A673 (cell line): Measurements from ENCODE around the gene CCN6.
"Not testable (repeated sequence)": the region's sequence is repeated elsewhere in the genome, so short reads cannot be mapped to it uniquely, and the experiment has no call there.

ENCODE experiments used
- EZH2 ChIP-seq: fragments of 200-600 bp; sonication (generic); IDR thresholded peaks from 2 replicates; pipeline ENCODE4 v1.6.1; 2017; ENCODE audit warnings: borderline replicate concordance, low read depth, mild to moderate bottlenecking, mixed read lengths, antibody characterized with exemption, low read length; ENCODE audit not compliant: poor library complexity, severe bottlenecking
- TF ChIP-seq, protein P1 (sequence below): fragments of 300-800, 200-600 bp; sonication (generic); conservative IDR thresholded peaks from 2 replicates; pipeline ENCODE4 v1.5.1; 2017; ENCODE audit warnings: low read depth, mild to moderate bottlenecking, antibody characterized with exemption, low read length, moderate library complexity, mixed read lengths

DNA sequence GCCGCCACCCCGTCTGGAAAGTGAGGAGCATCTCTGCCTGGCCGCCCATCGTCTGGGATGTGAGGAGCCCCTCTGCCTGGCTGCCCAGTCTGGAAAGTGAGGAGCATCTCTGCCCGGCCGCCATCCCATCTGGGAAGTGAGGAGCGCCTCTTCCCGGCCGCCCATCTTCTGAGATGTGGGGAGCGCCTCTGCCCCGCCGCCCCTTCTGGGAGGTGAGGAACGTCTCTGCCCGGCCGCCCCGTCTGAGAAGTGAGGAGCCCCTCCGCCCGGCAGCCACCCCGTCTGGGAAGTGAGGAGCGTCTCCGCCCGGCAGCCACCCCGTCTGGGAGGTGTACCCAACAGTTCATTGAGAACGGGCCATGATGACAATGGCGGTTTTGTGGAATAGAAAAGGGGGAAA lies 6.4 kb upstream of the CCN6 start:
- TF ChIP-seq, protein P1, sequence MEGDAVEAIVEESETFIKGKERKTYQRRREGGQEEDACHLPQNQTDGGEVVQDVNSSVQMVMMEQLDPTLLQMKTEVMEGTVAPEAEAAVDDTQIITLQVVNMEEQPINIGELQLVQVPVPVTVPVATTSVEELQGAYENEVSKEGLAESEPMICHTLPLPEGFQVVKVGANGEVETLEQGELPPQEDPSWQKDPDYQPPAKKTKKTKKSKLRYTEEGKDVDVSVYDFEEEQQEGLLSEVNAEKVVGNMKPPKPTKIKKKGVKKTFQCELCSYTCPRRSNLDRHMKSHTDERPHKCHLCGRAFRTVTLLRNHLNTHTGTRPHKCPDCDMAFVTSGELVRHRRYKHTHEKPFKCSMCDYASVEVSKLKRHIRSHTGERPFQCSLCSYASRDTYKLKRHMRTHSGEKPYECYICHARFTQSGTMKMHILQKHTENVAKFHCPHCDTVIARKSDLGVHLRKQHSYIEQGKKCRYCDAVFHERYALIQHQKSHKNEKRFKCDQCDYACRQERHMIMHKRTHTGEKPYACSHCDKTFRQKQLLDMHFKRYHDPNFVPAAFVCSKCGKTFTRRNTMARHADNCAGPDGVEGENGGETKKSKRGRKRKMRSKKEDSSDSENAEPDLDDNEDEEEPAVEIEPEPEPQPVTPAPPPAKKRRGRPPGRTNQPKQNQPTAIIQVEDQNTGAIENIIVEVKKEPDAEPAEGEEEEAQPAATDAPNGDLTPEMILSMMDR: not testable (repeated sequence)
- not testable (repeated sequence) for TF ChIP-seq EZH2
